Suprapubic skin (tissue), 4 donors: Measurements from ENCODE around the gene SLC44A1. TPM values are rescaled to one million over a fixed set of nuclear protein-coding genes. Genes with fewer than 3 reads are reported as not detected.

Experiments used
- DNase-seq, 2 donors: peaks; one replicate each; pipeline ENCODE4 v3.0.0-alpha.2; 2019; ENCODE audit warnings: low spot score in 2 of 2
- H3K27ac ChIP-seq: fragments of 200-600 bp; sonication (generic); one replicate; pipeline ENCODE4 v1.5.1; 2019
- H3K27me3 ChIP-seq: fragments of 200-600 bp; sonication (generic); one replicate; pipeline ENCODE4 v1.5.1; 2019
- H3K36me3 ChIP-seq: fragments of 200-600 bp; sonication (generic); one replicate; pipeline ENCODE4 v1.5.1; 2019
- H3K4me1 ChIP-seq: fragments of 200-600 bp; sonication (generic); one replicate; pipeline ENCODE4 v1.5.1; 2019
- H3K4me3 ChIP-seq: fragments of 200-600 bp; sonication (generic); one replicate; pipeline ENCODE4 v1.5.1; 2019; ENCODE audit warnings: mild to moderate bottlenecking
- H3K9me3 ChIP-seq: fragments of 200-600 bp; sonication (generic); one replicate; pipeline ENCODE4 v1.5.1; 2019
- EP300 ChIP-seq: sonication (generic); formaldehyde crosslinking; IDR thresholded peaks from one replicate; pipeline ENCODE4 v1.6.1; 2017; ENCODE audit warnings: antibody characterized with exemption
- POLR2A ChIP-seq, 2 donors: fragments of 450-650 bp; IDR thresholded peaks; one replicate each; pipeline ENCODE4 v1.6.1; 2017; ENCODE audit warnings: antibody characterized with exemption in 2 of 2, mild to moderate bottlenecking in 2 of 2, moderate library complexity in 2 of 2
- POLR2AphosphoS5 ChIP-seq, 3 donors: sonication (generic); formaldehyde crosslinking; IDR thresholded peaks; one replicate each; pipeline ENCODE4 v1.6.1; 2017; ENCODE audit warnings: antibody characterized with exemption in 3 of 3
- WGBS: methylation state at CpG from one replicate; pipeline ENCODE4 v1.1.5; 2018; 5-methylcytosine and 5-hydroxymethylcytosine counted together
- total RNA-seq, 4 donors: library from RNA; depleted of rRNA; stranded (reverse); fragments of >200 nt; gene quantifications; one replicate each; pipeline ENCODE4 v1.1.0, GENCODE V29; 2016
- TF ChIP-seq, protein P1 (sequence below), 2 donors: fragments of 200-600 bp in 1 of 2; fragments of 450-650 bp in 1 of 2; sonication (generic) in 1 of 2; IDR thresholded peaks; one replicate each; pipeline ENCODE4 v1.5.1; 2016 to 2019; ENCODE audit warnings: antibody characterized with exemption in 2 of 2, mild to moderate bottlenecking in 1 of 2, moderate library complexity in 1 of 2

The SLC44A1 gene
- 10 to 100 TPM; 36.2 to 79.0 (median 57.2) TPM for total RNA-seq

- TF ChIP-seq POLR2AphosphoS5 (IDR thresholded peaks at IDR 0.05) = peak in 2 of 3 donors; percentile 84 to 97
- TF ChIP-seq, protein P1, sequence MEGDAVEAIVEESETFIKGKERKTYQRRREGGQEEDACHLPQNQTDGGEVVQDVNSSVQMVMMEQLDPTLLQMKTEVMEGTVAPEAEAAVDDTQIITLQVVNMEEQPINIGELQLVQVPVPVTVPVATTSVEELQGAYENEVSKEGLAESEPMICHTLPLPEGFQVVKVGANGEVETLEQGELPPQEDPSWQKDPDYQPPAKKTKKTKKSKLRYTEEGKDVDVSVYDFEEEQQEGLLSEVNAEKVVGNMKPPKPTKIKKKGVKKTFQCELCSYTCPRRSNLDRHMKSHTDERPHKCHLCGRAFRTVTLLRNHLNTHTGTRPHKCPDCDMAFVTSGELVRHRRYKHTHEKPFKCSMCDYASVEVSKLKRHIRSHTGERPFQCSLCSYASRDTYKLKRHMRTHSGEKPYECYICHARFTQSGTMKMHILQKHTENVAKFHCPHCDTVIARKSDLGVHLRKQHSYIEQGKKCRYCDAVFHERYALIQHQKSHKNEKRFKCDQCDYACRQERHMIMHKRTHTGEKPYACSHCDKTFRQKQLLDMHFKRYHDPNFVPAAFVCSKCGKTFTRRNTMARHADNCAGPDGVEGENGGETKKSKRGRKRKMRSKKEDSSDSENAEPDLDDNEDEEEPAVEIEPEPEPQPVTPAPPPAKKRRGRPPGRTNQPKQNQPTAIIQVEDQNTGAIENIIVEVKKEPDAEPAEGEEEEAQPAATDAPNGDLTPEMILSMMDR (IDR thresholded peaks at IDR 0.05) = no peak
- TF ChIP-seq POLR2A (IDR thresholded peaks at IDR 0.05) = peak in 1 of 2 donors; percentile 73
- H3K36me3 ChIP-seq = no peaks in the 10 kb centered on the region
- WGBS = 2% methylated on average over 47 of the region's 63 CpGs
- no peaks in the 10 kb centered on the region for H3K27me3 ChIP-seq
- no peaks in the 10 kb centered on the region for H3K9me3 ChIP-seq
- H3K27ac ChIP-seq = peak within 1 kb of the TSS; percentile 91
- H3K4me1 ChIP-seq = peaks cover 38% of the 10 kb centered on the region
- H3K4me3 ChIP-seq = peak within 1 kb of the TSS; percentile 87
- DNase-seq = peak; percentile 97 to 98
Measured at GRCh38 chr9:105244003-105244733, at the start of gene SLC44A1. Gene SLC44A1 (plus strand): TSS chr9:105244651. CDS start chr9:105244869, 218 bp downstream.

GRCh38 chr9:105195259-105195658, 49.2 kb upstream of the SLC44A1 start:
- no peaks in the 10 kb centered on the region for H3K9me3 ChIP-seq
- no peak for DNase-seq
- H3K27ac ChIP-seq = no peak overlapping the region
- H3K4me3 ChIP-seq = no peak overlapping the region
- no peaks in the 10 kb centered on the region for H3K4me1 ChIP-seq
- no peaks in the 10 kb centered on the region for H3K27me3 ChIP-seq
- no peaks in the 10 kb centered on the region for H3K36me3 ChIP-seq
- TF ChIP-seq EP300 (no peak), POLR2AphosphoS5 (IDR thresholded peaks at IDR 0.05) (no peak), POLR2A (IDR thresholded peaks at IDR 0.05) (no peak)
- TF ChIP-seq, protein P1 (IDR thresholded peaks at IDR 0.05) = no peak
- 47% methylated on average over 2 of the region's 2 CpGs for WGBS

- WGBS = 91% methylated on average over 2 of the region's 2 CpGs
- no peak overlapping the region for H3K27ac ChIP-seq
- no peak for DNase-seq
- no peaks in the 10 kb centered on the region for H3K9me3 ChIP-seq
- no peaks in the 10 kb centered on the region for H3K36me3 ChIP-seq
- no peak overlapping the region for H3K4me3 ChIP-seq
- no peaks in the 10 kb centered on the region for H3K4me1 ChIP-seq
- TF ChIP-seq POLR2AphosphoS5 (IDR thresholded peaks at IDR 0.05) (no peak), EP300 (no peak), POLR2A (IDR thresholded peaks at IDR 0.05) (no peak)
- TF ChIP-seq, protein P1 (IDR thresholded peaks at IDR 0.05) = no peak
- no peaks in the 10 kb centered on the region for H3K27me3 ChIP-seq
Measured at GRCh38 chr9:105198023-105198422, 46.4 kb upstream of the SLC44A1 start.

- H3K4me1 ChIP-seq = no peaks in the 10 kb centered on the region
- H3K9me3 ChIP-seq = no peaks in the 10 kb centered on the region
- H3K27me3 ChIP-seq = no peaks in the 10 kb centered on the region
- H3K36me3 ChIP-seq = no peaks in the 10 kb centered on the region
- TF ChIP-seq, protein P1 (IDR thresholded peaks at IDR 0.05) = no peak
- no peak for TF ChIP-seq POLR2A (IDR thresholded peaks at IDR 0.05)
- no peak for TF ChIP-seq EP300
- TF ChIP-seq POLR2AphosphoS5 (IDR thresholded peaks at IDR 0.05) = no peak
- H3K27ac ChIP-seq = no peak overlapping the region
- H3K4me3 ChIP-seq = no peak overlapping the region
- no peak for DNase-seq
- 45% methylated on average over 1 of the region's 1 CpG for WGBS
Measured at GRCh38 chr9:105198865-105199264, 45.6 kb upstream of the SLC44A1 start.

DNA sequence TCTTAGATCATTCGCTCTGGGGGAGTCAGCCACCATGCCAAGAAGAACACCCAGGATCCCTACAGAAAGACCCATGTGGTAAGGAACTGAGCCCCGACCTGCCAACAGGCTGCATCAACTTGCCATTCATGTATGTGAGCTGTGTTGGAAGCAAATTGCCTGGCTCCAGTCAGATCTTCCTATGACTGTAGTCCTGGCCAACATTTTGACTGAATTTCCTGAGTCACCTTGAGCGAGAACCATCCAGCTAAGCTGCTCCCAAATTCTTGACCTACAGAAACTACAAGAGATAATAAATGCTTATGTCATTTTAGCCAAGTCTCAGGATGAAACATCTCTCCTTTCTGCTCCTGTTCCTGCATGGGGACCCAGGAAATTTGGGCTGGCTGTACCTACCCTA, 40.0 kb upstream of the SLC44A1 start:
- TF ChIP-seq EP300 = no peak
- TF ChIP-seq, protein P1 (IDR thresholded peaks at IDR 0.05) = no peak
- no peak for TF ChIP-seq POLR2A (IDR thresholded peaks at IDR 0.05)
- TF ChIP-seq POLR2AphosphoS5 (IDR thresholded peaks at IDR 0.05) = no peak
- Histone ChIP-seq H3K27me3 (no peaks in the 10 kb centered on the region), H3K4me3 (no peak overlapping the region), H3K27ac (no peak overlapping the region), H3K4me1 (peaks cover 7% of the 10 kb centered on the region), H3K36me3 (no peaks in the 10 kb centered on the region), H3K9me3 (no peaks in the 10 kb centered on the region)
- DNase-seq = no peak
- WGBS = 96% methylated on average over 3 of the region's 3 CpGs
